ENCODE measurements around the gene CTNNA2. TPM values are rescaled to one million over a fixed set of nuclear protein-coding genes. Genes with fewer than 3 reads are reported as not detected.

Gene CTNNA2
- total RNA-seq, 2 donors from 2014 or later = not detected

GRCh38 chr2:80252294-80252986 lies 739.6 kb downstream of the CTNNA2 start:
- Mint-ChIP-seq H3K27me3 (no peaks in the 10 kb centered on the region), H3K36me3 (ENCODE audit: low read depth) (no peaks in the 10 kb centered on the region), H3K4me1 (no peaks in the 10 kb centered on the region), H3K4me3 (no peak overlapping the region), H3K9me3 (peaks cover 21% of the 10 kb centered on the region), H3K27ac (no peak overlapping the region)
- no peak for ATAC-seq (replicated peaks)

GRCh38 chr2:80255918-80256781 lies 743.3 kb downstream of the CTNNA2 start:
- Mint-ChIP-seq H3K4me1 (no peaks in the 10 kb centered on the region), H3K9me3 (peaks cover 18% of the 10 kb centered on the region), H3K27me3 (no peaks in the 10 kb centered on the region), H3K27ac (no peak overlapping the region), H3K4me3 (no peak overlapping the region), H3K36me3 (ENCODE audit: low read depth) (no peaks in the 10 kb centered on the region)
- no peak for ATAC-seq (replicated peaks)

- H3K9me3 Mint-ChIP-seq = peaks cover 18% of the 10 kb centered on the region
- no peak overlapping the region for H3K27ac Mint-ChIP-seq
- H3K36me3 Mint-ChIP-seq (ENCODE audit: low read depth) = no peaks in the 10 kb centered on the region
- H3K4me1 Mint-ChIP-seq = no peaks in the 10 kb centered on the region
- no peak overlapping the region for H3K4me3 Mint-ChIP-seq
- H3K27me3 Mint-ChIP-seq = no peaks in the 10 kb centered on the region
- no peak for ATAC-seq (replicated peaks)
Observed at GRCh38 chr2:80256782-80257167, 743.9 kb downstream of the CTNNA2 start.

- H3K27ac Mint-ChIP-seq = no peak overlapping the region
- peaks cover 16% of the 10 kb centered on the region for H3K9me3 Mint-ChIP-seq
- no peak overlapping the region for H3K4me3 Mint-ChIP-seq
- H3K27me3 Mint-ChIP-seq = no peaks in the 10 kb centered on the region
- H3K4me1 Mint-ChIP-seq = no peaks in the 10 kb centered on the region
- no peaks in the 10 kb centered on the region for H3K36me3 Mint-ChIP-seq (ENCODE audit: low read depth)
- ATAC-seq (replicated peaks) = no peak
Observed at GRCh38 chr2:80257450-80257849, 744.6 kb downstream of the CTNNA2 start.

- H3K27me3 Mint-ChIP-seq = no peaks in the 10 kb centered on the region
- peaks cover 14% of the 10 kb centered on the region for H3K9me3 Mint-ChIP-seq
- no peaks in the 10 kb centered on the region for H3K36me3 Mint-ChIP-seq (ENCODE audit: low read depth)
- no peak overlapping the region for H3K27ac Mint-ChIP-seq
- no peak for ATAC-seq (replicated peaks)
- H3K4me3 Mint-ChIP-seq = no peak overlapping the region
- no peaks in the 10 kb centered on the region for H3K4me1 Mint-ChIP-seq
Observed at GRCh38 chr2:80258341-80258740, 745.5 kb downstream of the CTNNA2 start.

- no peak for ATAC-seq (replicated peaks)
- Mint-ChIP-seq H3K27me3 (no peaks in the 10 kb centered on the region), H3K4me3 (no peak overlapping the region), H3K4me1 (no peaks in the 10 kb centered on the region), H3K27ac (no peak overlapping the region), H3K9me3 (peaks cover 11% of the 10 kb centered on the region), H3K36me3 (ENCODE audit: low read depth) (no peaks in the 10 kb centered on the region)
Observed at GRCh38 chr2:80258793-80259192, 745.9 kb downstream of the CTNNA2 start.

- Mint-ChIP-seq H3K9me3 (peaks cover 9% of the 10 kb centered on the region), H3K4me1 (no peaks in the 10 kb centered on the region), H3K36me3 (ENCODE audit: low read depth) (no peaks in the 10 kb centered on the region), H3K4me3 (no peak overlapping the region), H3K27ac (no peak overlapping the region), H3K27me3 (no peaks in the 10 kb centered on the region)
- ATAC-seq (replicated peaks) = no peak
Observed at GRCh38 chr2:80259292-80259691, 746.4 kb downstream of the CTNNA2 start.

GRCh38 chr2:80266231-80266630 lies 753.4 kb downstream of the CTNNA2 start:
- peaks cover 10% of the 10 kb centered on the region for H3K9me3 Mint-ChIP-seq
- no peak overlapping the region for H3K27ac Mint-ChIP-seq
- H3K4me3 Mint-ChIP-seq = no peak overlapping the region
- no peaks in the 10 kb centered on the region for H3K4me1 Mint-ChIP-seq
- no peaks in the 10 kb centered on the region for H3K27me3 Mint-ChIP-seq
- ATAC-seq (replicated peaks) = no peak
- no peaks in the 10 kb centered on the region for H3K36me3 Mint-ChIP-seq (ENCODE audit: low read depth)

- H3K27ac Mint-ChIP-seq = no peak overlapping the region
Observed at GRCh38 chr2:80269806-80270205, 757.0 kb downstream of the CTNNA2 start.

GRCh38 chr2:80280598-80280997 lies 767.7 kb downstream of the CTNNA2 start:
- H3K9me3 Mint-ChIP-seq = peaks cover 9% of the 10 kb centered on the region
- ATAC-seq (replicated peaks) = no peak
- no peak overlapping the region for H3K4me3 Mint-ChIP-seq
- H3K27ac Mint-ChIP-seq = no peak overlapping the region
- no peaks in the 10 kb centered on the region for H3K27me3 Mint-ChIP-seq
- H3K36me3 Mint-ChIP-seq (ENCODE audit: low read depth) = no peaks in the 10 kb centered on the region
- no peaks in the 10 kb centered on the region for H3K4me1 Mint-ChIP-seq

More at GRCh38 chr2:80269806-80270205, 757.0 kb downstream of the CTNNA2 start:
- peaks cover 17% of the 10 kb centered on the region for H3K9me3 Mint-ChIP-seq
- ATAC-seq (replicated peaks) = no peak
- no peaks in the 10 kb centered on the region for H3K27me3 Mint-ChIP-seq
- no peaks in the 10 kb centered on the region for H3K4me1 Mint-ChIP-seq
- H3K4me3 Mint-ChIP-seq = no peak overlapping the region
- no peaks in the 10 kb centered on the region for H3K36me3 Mint-ChIP-seq (ENCODE audit: low read depth)

GRCh38 chr2:80281049-80281448 lies 768.2 kb downstream of the CTNNA2 start:
- H3K36me3 Mint-ChIP-seq (ENCODE audit: low read depth) = no peaks in the 10 kb centered on the region
- no peak for ATAC-seq (replicated peaks)
- no peak overlapping the region for H3K27ac Mint-ChIP-seq
- no peaks in the 10 kb centered on the region for H3K4me1 Mint-ChIP-seq
- H3K27me3 Mint-ChIP-seq = no peaks in the 10 kb centered on the region
- peaks cover 9% of the 10 kb centered on the region for H3K9me3 Mint-ChIP-seq
- H3K4me3 Mint-ChIP-seq = no peak overlapping the region

- no peak for ATAC-seq (replicated peaks)
- Mint-ChIP-seq H3K27me3 (no peaks in the 10 kb centered on the region), H3K4me3 (no peak overlapping the region), H3K27ac (no peak overlapping the region), H3K4me1 (no peaks in the 10 kb centered on the region), H3K9me3 (peaks cover 17% of the 10 kb centered on the region), H3K36me3 (ENCODE audit: low read depth) (no peaks in the 10 kb centered on the region)
Observed at GRCh38 chr2:80288576-80288975, 775.7 kb downstream of the CTNNA2 start.

GRCh38 chr2:80291656-80292055 lies 778.8 kb downstream of the CTNNA2 start:
- Mint-ChIP-seq H3K9me3 (peaks cover 12% of the 10 kb centered on the region), H3K27me3 (no peaks in the 10 kb centered on the region), H3K27ac (no peak overlapping the region), H3K4me3 (no peak overlapping the region), H3K36me3 (ENCODE audit: low read depth) (no peaks in the 10 kb centered on the region), H3K4me1 (no peaks in the 10 kb centered on the region)
- ATAC-seq (replicated peaks) = no peak

GRCh38 chr2:80292474-80292873 lies 779.6 kb downstream of the CTNNA2 start:
- Mint-ChIP-seq H3K36me3 (ENCODE audit: low read depth) (no peaks in the 10 kb centered on the region), H3K27me3 (no peaks in the 10 kb centered on the region), H3K27ac (no peak overlapping the region), H3K9me3 (peaks cover 8% of the 10 kb centered on the region), H3K4me3 (no peak overlapping the region), H3K4me1 (no peaks in the 10 kb centered on the region)
- ATAC-seq (replicated peaks) = no peak

GRCh38 chr2:80293039-80293438 lies 780.2 kb downstream of the CTNNA2 start:
- Mint-ChIP-seq H3K4me3 (no peak overlapping the region), H3K36me3 (ENCODE audit: low read depth) (no peaks in the 10 kb centered on the region), H3K27ac (no peak overlapping the region), H3K9me3 (peaks cover 8% of the 10 kb centered on the region), H3K4me1 (no peaks in the 10 kb centered on the region), H3K27me3 (no peaks in the 10 kb centered on the region)
- ATAC-seq (replicated peaks) = no peak

All from activated T-helper 17 cell treated with anti-CD3 and anti-CD28 coated beads, Interleukin-2, amount 50 U/mL, for 72 hours (primary cell).